ENCODE data around the gene SNORC.

The SNORC gene

DNA sequence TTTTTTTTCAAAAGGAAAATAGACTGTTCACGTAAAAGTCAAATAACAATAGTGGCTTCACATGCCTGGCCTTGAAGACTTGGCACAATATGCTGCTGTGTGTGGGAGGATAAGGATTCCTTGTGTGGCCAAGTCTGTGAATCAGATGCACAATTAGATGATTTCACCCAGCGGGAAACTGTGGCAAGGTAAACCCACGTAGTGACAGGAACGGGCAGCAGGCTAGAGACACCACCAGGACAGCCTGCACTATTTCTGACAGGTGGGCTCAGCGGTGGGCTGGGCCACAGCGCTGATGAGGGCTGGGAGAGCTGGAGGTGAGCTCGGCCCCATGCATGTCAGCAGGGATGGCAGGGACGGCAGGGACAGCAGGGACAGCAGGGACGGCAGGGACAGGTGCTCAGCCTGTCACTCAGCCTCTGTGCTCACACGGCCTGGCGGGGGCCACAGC lies 21.6 kb downstream of the SNORC start:
- no peak for DNase-seq (ENCODE audit: low read depth)
- H3K4me3 ChIP-seq (ENCODE audit: low read length), result no peak overlapping the region
- TF ChIP-seq, protein P1, sequence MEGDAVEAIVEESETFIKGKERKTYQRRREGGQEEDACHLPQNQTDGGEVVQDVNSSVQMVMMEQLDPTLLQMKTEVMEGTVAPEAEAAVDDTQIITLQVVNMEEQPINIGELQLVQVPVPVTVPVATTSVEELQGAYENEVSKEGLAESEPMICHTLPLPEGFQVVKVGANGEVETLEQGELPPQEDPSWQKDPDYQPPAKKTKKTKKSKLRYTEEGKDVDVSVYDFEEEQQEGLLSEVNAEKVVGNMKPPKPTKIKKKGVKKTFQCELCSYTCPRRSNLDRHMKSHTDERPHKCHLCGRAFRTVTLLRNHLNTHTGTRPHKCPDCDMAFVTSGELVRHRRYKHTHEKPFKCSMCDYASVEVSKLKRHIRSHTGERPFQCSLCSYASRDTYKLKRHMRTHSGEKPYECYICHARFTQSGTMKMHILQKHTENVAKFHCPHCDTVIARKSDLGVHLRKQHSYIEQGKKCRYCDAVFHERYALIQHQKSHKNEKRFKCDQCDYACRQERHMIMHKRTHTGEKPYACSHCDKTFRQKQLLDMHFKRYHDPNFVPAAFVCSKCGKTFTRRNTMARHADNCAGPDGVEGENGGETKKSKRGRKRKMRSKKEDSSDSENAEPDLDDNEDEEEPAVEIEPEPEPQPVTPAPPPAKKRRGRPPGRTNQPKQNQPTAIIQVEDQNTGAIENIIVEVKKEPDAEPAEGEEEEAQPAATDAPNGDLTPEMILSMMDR (conservative IDR thresholded peaks at IDR 0.05; ENCODE audit: low read depth, low read length), result no peak

DNA sequence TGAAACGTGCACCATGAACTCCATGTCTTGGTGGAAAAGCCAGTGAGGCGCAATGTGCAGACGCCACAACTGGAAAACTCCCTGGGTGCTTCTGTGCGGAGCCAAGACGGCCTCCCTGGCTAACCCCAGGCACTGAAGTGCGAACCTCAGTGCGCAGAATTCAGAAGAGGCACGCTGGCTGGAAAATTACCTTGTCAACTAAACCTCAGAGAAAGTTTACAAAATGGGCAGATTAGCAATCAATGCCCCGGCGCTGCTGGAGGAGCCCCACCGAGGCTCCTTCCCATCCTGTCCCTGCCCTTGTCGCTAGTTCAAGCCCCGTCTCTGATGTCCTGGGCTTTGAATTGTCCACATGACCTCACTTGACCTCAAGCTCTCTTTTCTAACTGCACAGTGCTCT lies 22.2 kb downstream of the SNORC start:
- no peak overlapping the region for H3K4me3 ChIP-seq (ENCODE audit: low read length)
- DNase-seq (ENCODE audit: low read depth), result no peak
- TF ChIP-seq, protein P1 (conservative IDR thresholded peaks at IDR 0.05; ENCODE audit: low read depth, low read length), result no peak

DNA sequence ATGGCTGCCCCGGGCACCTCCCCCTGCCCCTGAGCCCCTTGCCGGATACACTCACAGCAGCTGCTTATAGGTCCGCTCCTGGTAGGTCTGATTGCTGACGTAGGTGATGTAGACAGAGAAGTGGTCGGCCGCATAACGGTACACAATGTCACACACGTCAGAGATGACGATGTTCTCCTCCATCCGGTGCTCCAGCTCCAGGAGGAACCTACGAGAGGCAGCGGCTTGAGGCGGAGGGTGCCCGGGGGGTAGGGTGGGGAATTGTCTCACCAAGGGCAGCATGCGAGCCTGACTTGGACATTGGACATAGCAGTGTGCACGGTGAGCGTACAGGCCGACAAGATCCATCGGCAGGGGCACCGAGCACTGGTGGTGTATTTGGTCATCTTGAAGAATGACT lies 22.8 kb downstream of the SNORC start:
- DNase-seq (ENCODE audit: low read depth), result no peak
- TF ChIP-seq, protein P1 (conservative IDR thresholded peaks at IDR 0.05; ENCODE audit: low read depth, low read length), result no peak
- no peak overlapping the region for H3K4me3 ChIP-seq (ENCODE audit: low read length)

DNA sequence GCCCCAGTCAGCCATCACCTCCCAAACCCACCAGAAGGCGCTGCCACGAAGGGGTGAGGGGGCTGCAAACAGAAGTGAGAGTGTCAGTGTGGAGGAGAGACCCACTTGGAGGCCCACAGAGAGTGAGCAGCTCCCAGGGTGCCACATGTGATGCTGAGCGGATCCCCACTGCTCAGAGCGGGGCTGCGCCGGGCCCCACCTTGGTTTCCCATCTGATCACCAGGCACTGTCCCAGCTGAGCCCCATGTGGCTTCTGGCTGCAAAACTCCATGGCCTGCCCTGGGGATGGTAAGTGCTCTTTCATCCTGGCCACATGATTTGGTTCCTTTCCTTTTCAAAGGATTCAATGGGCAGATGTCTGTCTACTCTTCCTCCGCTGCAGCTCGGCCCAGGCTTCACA lies 23.8 kb downstream of the SNORC start:
- TF ChIP-seq, protein P1 (conservative IDR thresholded peaks at IDR 0.05; ENCODE audit: low read depth, low read length), result no peak
- H3K4me3 ChIP-seq (ENCODE audit: low read length), result no peak overlapping the region
- no peak for DNase-seq (ENCODE audit: low read depth)

DNA sequence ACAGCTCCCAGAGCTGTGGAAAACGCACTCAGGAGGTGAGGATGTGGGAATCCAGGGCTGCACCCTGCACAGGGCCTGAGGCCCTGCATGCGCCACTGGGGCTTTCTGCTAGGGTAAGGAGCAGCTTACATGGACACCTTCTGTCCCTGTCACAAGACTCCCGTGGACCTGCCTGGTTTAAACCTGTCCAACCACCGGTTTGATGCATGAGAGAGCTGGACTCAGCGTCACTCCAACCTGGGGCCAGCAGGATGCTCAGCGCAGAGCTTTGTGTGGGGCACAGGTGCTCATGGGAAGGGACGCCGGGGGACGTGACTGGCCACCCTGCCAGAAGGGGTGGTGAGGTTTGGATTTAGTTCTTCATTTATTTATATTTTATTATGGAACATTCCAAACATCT lies 24.2 kb downstream of the SNORC start:
- H3K4me3 ChIP-seq (ENCODE audit: low read length), result no peak overlapping the region
- no peak for DNase-seq (ENCODE audit: low read depth)
- TF ChIP-seq, protein P1 (conservative IDR thresholded peaks at IDR 0.05; ENCODE audit: low read depth, low read length), result no peak

DNA sequence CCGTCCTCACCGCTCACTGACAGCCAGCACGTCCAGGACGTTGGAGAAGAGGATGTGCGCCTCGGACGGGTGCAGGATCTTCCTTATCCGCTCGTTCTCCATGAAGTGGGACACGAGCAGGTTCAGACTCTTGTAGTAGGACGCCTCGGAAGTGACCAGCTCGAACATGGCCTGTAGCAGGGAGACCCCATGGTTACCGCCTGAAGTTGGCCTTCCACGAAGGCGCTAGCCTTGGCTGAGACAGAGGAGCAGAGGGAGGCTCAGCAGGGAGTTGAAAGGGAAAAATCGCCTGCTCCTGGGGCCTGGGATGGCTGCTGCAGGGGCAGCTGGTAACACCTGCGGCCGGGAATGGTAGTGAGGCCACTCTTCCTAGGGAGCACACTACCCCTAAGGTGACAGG lies 24.7 kb downstream of the SNORC start:
- H3K4me3 ChIP-seq (ENCODE audit: low read length), result no peak overlapping the region
- DNase-seq (ENCODE audit: low read depth), result no peak
- TF ChIP-seq, protein P1 (conservative IDR thresholded peaks at IDR 0.05; ENCODE audit: low read depth, low read length), result no peak

DNA sequence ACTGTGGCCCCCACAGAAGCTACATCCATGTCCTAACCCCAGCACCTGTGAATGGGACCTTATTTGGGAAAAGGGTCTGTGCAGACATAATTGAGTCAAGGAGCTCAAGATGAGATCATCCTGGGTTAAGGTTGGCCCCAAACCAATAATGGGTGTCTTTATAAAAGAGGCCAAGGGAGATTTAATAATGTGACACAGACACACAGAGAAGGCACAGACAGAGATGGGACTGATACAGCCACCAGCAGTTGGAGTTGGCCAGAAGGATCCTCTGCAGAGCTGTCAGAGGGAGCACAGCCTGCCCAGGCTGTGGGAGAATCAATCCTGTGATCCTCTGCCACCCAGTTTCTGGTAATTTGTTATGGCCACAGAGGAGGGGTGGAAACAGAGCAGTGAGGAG lies 26.0 kb downstream of the SNORC start:
- DNase-seq (ENCODE audit: low read depth), result no peak
- TF ChIP-seq, protein P1 (conservative IDR thresholded peaks at IDR 0.05; ENCODE audit: low read depth, low read length), result no peak

More for the DNA sequence above, 26.0 kb downstream of the SNORC start:
- H3K4me3 ChIP-seq (ENCODE audit: low read length), result no peak overlapping the region

All from retinal pigment epithelial cell (primary cell).